ENCODE data around the gene PIGC.

PIGC gene

GRCh38 chr1:172443666-172444453 is at the start of gene PIGC (continued):
- TF ChIP-seq YY1 (tag by site-specific recombination; IDR thresholded peaks at IDR 0.05) (no peak), KLF10 (tag by site-specific recombination; IDR thresholded peaks at IDR 0.05) (peak; percentile 32; the same call in 1 of the 2 replicates), EGR2 (tag by site-specific recombination; IDR thresholded peaks at IDR 0.05; ENCODE audit: low read depth) (no peak), ZNF555 (tag by site-specific recombination; conservative IDR thresholded peaks at IDR 0.05) (no peak), ATF2 (tag by site-specific recombination; IDR thresholded peaks at IDR 0.05; ENCODE audit: low read depth) (no peak), ZNF133 (tag by site-specific recombination; IDR thresholded peaks at IDR 0.05) (no peak), INSM2 (tag by site-specific recombination; IDR thresholded peaks at IDR 0.05) (no peak), ZNF37A (tag by site-specific recombination; IDR thresholded peaks at IDR 0.05) (no peak), ZBTB17 (tag by site-specific recombination; IDR thresholded peaks at IDR 0.05) (peak; percentile 32; the same call in 1 of the 2 replicates), GFI1B (tag by site-specific recombination; IDR thresholded peaks at IDR 0.05) (no peak), ZNF558 (tag by site-specific recombination; IDR thresholded peaks at IDR 0.05) (no peak), SP7 (tag by site-specific recombination; IDR thresholded peaks at IDR 0.05) (peak; percentile 70; the same call in 1 of the 2 replicates), ZNF211 (tag by site-specific recombination; IDR thresholded peaks at IDR 0.05; ENCODE audit: low read depth) (no peak), ZNF701 (tag by site-specific recombination; IDR thresholded peaks at IDR 0.05) (no peak), ZNF776 (tag by site-specific recombination; IDR thresholded peaks at IDR 0.05; ENCODE audit: borderline replicate concordance) (no peak), ZNF121 (tag by site-specific recombination; IDR thresholded peaks at IDR 0.05) (no peak), ZNF548 (tag by site-specific recombination; IDR thresholded peaks at IDR 0.05) (no peak), PRDM10 (tag by site-specific recombination; IDR thresholded peaks at IDR 0.05) (peak; percentile 94), ZNF473 (tag by site-specific recombination; IDR thresholded peaks at IDR 0.05) (no peak), ZNF132 (tag by site-specific recombination; IDR thresholded peaks at IDR 0.05; ENCODE audit: borderline replicate concordance) (no peak), ZNF266 (tag by site-specific recombination; IDR thresholded peaks at IDR 0.05; ENCODE audit: low read depth) (no peak), ZBTB44 (tag by site-specific recombination; IDR thresholded peaks at IDR 0.05) (no peak), ZNF549 (tag by site-specific recombination; IDR thresholded peaks at IDR 0.05) (no peak), ZBTB26 (tag by site-specific recombination; optimal IDR thresholded peaks at IDR 0.05) (peak; percentile 34), ZNF350 (tag by site-specific recombination; IDR thresholded peaks at IDR 0.05) (no peak), ZNF248 (tag by site-specific recombination; IDR thresholded peaks at IDR 0.05) (no peak), ZSCAN4 (tag by site-specific recombination; IDR thresholded peaks at IDR 0.05) (no peak), ZNF10 (tag by site-specific recombination; IDR thresholded peaks at IDR 0.05) (peak; percentile 12; the same call in 1 of the 2 replicates), ZNF19 (tag by site-specific recombination; IDR thresholded peaks at IDR 0.05; ENCODE audit: low read depth) (no peak), ZNF654 (tag by site-specific recombination; IDR thresholded peaks at IDR 0.05; ENCODE audit: low read depth) (peak; percentile 68)
